HEK293 (cell line): ENCODE results near the gene ATP5PO.

Experiments used
- CTCF ChIA-PET: fragments of 350-600 bp; formaldehyde crosslinking; extraction: SDS; loops from one replicate; lab custom pipeline; 2021; ENCODE audit warnings: antibody characterized with exemption; lab: Yijun Ruan, JAX
- POLR2A ChIA-PET: fragments of 300-600 bp; formaldehyde crosslinking; extraction: SDS; loops from one replicate; lab custom pipeline; 2020; ENCODE audit warnings: antibody characterized with exemption, inconsistent platforms; lab: Yijun Ruan, JAX
- H3K27ac ChIP-seq: fragments of 200-500 bp; sonication (Bioruptor generic); 2 replicates; pipeline ENCODE4 v1.5.1; 2014; ENCODE audit warnings: low read depth, low read length, control low read depth, inconsistent platforms; ENCODE audit errors: extremely low read depth
- H3K36me3 ChIP-seq, 2 experiments: fragments of 200-500 bp in 1 of 2; sonication (Bioruptor generic) in 1 of 2; 1 replicate in 1 of 2; 2 replicates in 1 of 2; pipeline ENCODE4 v1.5.1; 2014 to 2017; ENCODE audit warnings: inconsistent platforms in 2 of 2, low read length in 2 of 2; ENCODE audit not compliant: control insufficient read depth in 2 of 2, insufficient read depth in 1 of 2
- H3K4me1 ChIP-seq: fragments of 200-500 bp; sonication (Bioruptor generic); 2 replicates; pipeline ENCODE4 v1.5.1; 2014; ENCODE audit warnings: mild to moderate bottlenecking, low read length, inconsistent platforms; ENCODE audit not compliant: control insufficient read depth, insufficient read depth
- H3K4me3 ChIP-seq: 2 replicates; pipeline ENCODE4 v1.5.1; 2011; ENCODE audit warnings: low read depth, mild to moderate bottlenecking, control low read depth, low read length, moderate library complexity
- H3K9me3 ChIP-seq: fragments of 200-500 bp; sonication (Bioruptor generic); 2 replicates; pipeline ENCODE4 v1.5.1; 2014; ENCODE audit warnings: low read depth, low read length, inconsistent platforms; ENCODE audit not compliant: control insufficient read depth, insufficient read depth
- GLIS2 ChIP-seq: fragments of 450-650 bp; formaldehyde crosslinking; IDR thresholded peaks from 2 replicates; pipeline ENCODE4 v1.5.1; 2016; ENCODE audit warnings: missing biosample characterization, missing genetic modification characterization
- KLF9 ChIP-seq: fragments of 450-650 bp; formaldehyde crosslinking; IDR thresholded peaks from 2 replicates; pipeline ENCODE4 v1.5.1; 2016; ENCODE audit warnings: missing biosample characterization, missing genetic modification characterization, low read depth
- MEIS1 ChIP-seq: sonication (generic); formaldehyde crosslinking; IDR thresholded peaks from 2 replicates; pipeline ENCODE4 v1.8.1; 2022; ENCODE audit warnings: missing genetic modification reagents, mild to moderate bottlenecking, borderline replicate concordance
- PRDM2 ChIP-seq: fragments of 450-650 bp; formaldehyde crosslinking; IDR thresholded peaks from 2 replicates; pipeline ENCODE4 v1.5.1; 2016; ENCODE audit warnings: missing biosample characterization, missing genetic modification characterization, borderline replicate concordance
- PRDM6 ChIP-seq: fragments of 450-650 bp; formaldehyde crosslinking; IDR thresholded peaks from 2 replicates; pipeline ENCODE4 v1.5.1; 2017; ENCODE audit warnings: missing biosample characterization, missing genetic modification characterization
- ZBTB44 ChIP-seq: fragments of 450-650 bp; IDR thresholded peaks from 2 replicates; pipeline ENCODE4 v1.5.1; 2018; ENCODE audit warnings: missing biosample characterization, mild to moderate bottlenecking, missing genetic modification characterization
- ZNF114 ChIP-seq: fragments of 450-650 bp; formaldehyde crosslinking; IDR thresholded peaks from 2 replicates; pipeline ENCODE4 v1.5.0; 2017; ENCODE audit warnings: missing biosample characterization, missing genetic modification characterization
- ZNF239 ChIP-seq: fragments of 450-650 bp; formaldehyde crosslinking; IDR thresholded peaks from 2 replicates; pipeline ENCODE4 v1.5.1; 2016; ENCODE audit warnings: missing biosample characterization, missing genetic modification characterization
- ZNF311 ChIP-seq: fragments of 450-650 bp; formaldehyde crosslinking; IDR thresholded peaks from 2 replicates; pipeline ENCODE4 v1.5.1; 2017; ENCODE audit warnings: missing biosample characterization, missing genetic modification characterization, borderline replicate concordance
- ZNF394 ChIP-seq: fragments of 450-650 bp; formaldehyde crosslinking; IDR thresholded peaks from 2 replicates; pipeline ENCODE4 v1.5.1; 2016; ENCODE audit warnings: missing biosample characterization, missing genetic modification characterization, mild to moderate bottlenecking, moderate library complexity, borderline replicate concordance
- ZNF610 ChIP-seq: fragments of 450-650 bp; formaldehyde crosslinking; IDR thresholded peaks from 2 replicates; pipeline ENCODE4 v1.5.1; 2016; ENCODE audit warnings: missing biosample characterization, missing genetic modification characterization, borderline replicate concordance
- ZNF660 ChIP-seq: fragments of 450-650 bp; IDR thresholded peaks from 2 replicates; pipeline ENCODE4 v1.5.1; 2018; ENCODE audit warnings: missing biosample characterization, mild to moderate bottlenecking, missing genetic modification characterization
- ZNF670 ChIP-seq: fragments of 450-650 bp; formaldehyde crosslinking; IDR thresholded peaks from 2 replicates; pipeline ENCODE4 v1.5.1; 2016; ENCODE audit warnings: missing biosample characterization, missing genetic modification characterization, low read depth
- TF ChIP-seq, protein P1 (sequence below): fragments of 450-650 bp; formaldehyde crosslinking; IDR thresholded peaks from 2 replicates; pipeline ENCODE4 v1.5.1; 2016; ENCODE audit warnings: missing biosample characterization, missing genetic modification characterization
- TF ChIP-seq, protein P2 (sequence below): fragments of 450-650 bp; formaldehyde crosslinking; IDR thresholded peaks from 2 replicates; pipeline ENCODE4 v1.5.1; 2016; ENCODE audit warnings: missing biosample characterization, missing genetic modification characterization

Gene ATP5PO

DNA sequence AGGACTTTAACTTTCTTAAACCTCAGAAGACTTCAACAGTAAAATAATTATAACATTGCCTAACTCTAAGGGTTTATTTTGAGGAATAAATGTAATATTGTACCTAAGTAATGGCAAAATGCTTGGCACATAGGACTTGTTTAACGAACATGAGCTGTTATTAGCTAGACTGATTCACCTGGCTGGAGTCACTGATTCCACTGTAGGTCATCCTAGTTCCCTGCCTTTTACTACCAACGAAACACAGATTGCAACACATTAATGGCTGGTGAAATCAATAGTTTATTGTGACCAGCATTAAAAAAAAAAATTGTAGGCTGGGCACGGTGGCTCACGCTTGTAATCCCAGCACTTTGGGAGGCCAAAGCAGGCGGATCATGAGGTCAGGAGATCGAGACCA, 45.5 kb upstream of the ATP5PO start:
- ChIA-PET POLR2A (no interaction called here), CTCF (no interaction called here)
- H3K9me3 ChIP-seq: no peaks in the 10 kb centered on the region
- no peak overlapping the region for H3K4me3 ChIP-seq
- H3K27ac ChIP-seq: no peak overlapping the region
- no peaks in the 10 kb centered on the region for H3K4me1 ChIP-seq
- peaks cover 0 to 3% of the 10 kb centered on the region in 2 experiments; a peak in 1 of 3 replicates for H3K36me3 ChIP-seq
- TF ChIP-seq ZNF610 (no peak), ZNF394 (tag by site-specific recombination) (no peak), GLIS2 (tag by site-specific recombination) (no peak), ZNF114 (tag by site-specific recombination) (no peak), MEIS1 (no peak), ZNF660 (tag by site-specific recombination) (no peak), PRDM6 (tag by site-specific recombination) (no peak), PRDM2 (tag by site-specific recombination) (no peak), ZNF670 (tag by site-specific recombination) (no peak), ZNF239 (tag by site-specific recombination) (no peak), ZBTB44 (tag by site-specific recombination) (no peak), ZNF311 (tag by site-specific recombination) (no peak), KLF9 (tag by site-specific recombination) (no peak)
- TF ChIP-seq, protein P1, sequence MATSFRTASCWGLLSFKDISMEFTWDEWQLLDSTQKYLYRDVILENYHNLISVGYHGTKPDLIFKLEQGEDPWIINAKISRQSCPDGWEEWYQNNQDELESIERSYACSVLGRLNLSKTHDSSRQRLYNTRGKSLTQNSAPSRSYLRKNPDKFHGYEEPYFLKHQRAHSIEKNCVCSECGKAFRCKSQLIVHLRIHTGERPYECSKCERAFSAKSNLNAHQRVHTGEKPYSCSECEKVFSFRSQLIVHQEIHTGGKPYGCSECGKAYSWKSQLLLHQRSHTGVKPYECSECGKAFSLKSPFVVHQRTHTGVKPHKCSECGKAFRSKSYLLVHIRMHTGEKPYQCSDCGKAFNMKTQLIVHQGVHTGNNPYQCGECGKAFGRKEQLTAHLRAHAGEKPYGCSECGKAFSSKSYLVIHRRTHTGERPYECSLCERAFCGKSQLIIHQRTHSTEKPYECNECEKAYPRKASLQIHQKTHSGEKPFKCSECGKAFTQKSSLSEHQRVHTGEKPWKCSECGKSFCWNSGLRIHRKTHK (tag by site-specific recombination): no peak
- TF ChIP-seq, protein P2, sequence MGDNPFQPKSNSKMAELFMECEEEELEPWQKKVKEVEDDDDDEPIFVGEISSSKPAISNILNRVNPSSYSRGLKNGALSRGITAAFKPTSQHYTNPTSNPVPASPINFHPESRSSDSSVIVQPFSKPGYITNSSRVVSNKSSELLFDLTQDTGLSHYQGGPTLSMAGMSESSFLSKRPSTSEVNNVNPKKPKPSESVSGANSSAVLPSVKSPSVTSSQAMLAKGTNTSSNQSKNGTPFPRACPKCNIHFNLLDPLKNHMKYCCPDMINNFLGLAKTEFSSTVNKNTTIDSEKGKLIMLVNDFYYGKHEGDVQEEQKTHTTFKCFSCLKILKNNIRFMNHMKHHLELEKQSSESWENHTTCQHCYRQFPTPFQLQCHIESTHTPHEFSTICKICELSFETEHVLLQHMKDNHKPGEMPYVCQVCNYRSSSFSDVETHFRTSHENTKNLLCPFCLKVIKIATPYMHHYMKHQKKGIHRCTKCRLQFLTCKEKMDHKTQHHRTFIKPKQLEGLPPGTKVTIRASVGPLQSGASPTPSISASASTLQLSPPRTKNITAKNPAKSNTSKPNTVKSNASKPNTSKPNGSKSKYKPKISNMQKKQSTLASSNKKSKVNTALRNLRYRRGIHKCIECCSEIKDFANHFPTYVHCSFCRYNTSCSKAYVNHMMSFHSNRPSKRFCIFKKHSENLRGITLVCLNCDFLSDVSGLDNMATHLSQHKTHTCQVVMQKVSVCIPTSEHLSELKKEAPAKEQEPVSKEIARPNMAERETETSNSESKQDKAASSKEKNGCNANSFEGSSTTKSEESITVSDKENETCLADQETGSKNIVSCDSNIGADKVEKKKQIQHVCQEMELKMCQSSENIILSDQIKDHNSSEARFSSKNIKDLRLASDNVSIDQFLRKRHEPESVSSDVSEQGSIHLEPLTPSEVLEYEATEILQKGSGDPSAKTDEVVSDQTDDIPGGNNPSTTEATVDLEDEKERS: no peak
- TF ChIP-seq, all 188 proteins: peak for 0
